GM12878 (cell line): ENCODE data around the gene LDB3. TPM values are rescaled to one million over a fixed set of nuclear protein-coding genes. Genes with fewer than 3 reads are reported as not detected.

ENCODE experiments used
- CEBPB ChIP-seq, 2 experiments: fragments of 150-350 bp in 1 of 2; IDR thresholded peaks; 2 replicates each; pipeline ENCODE4 v1.6.1; 2012 to 2014; ENCODE audit warnings: low read depth in 2 of 2, low read length in 2 of 2, borderline replicate concordance in 1 of 2, inconsistent platforms in 1 of 2
- CREM ChIP-seq: IDR thresholded peaks from 2 replicates; pipeline ENCODE4 v1.6.1; 2014; ENCODE audit warnings: antibody characterized with exemption, low read depth
- IKZF1 ChIP-seq: fragments of 450-650 bp; conservative IDR thresholded peaks from 2 replicates; pipeline ENCODE4 v1.6.1; 2017; ENCODE audit warnings: antibody characterized with exemption, mild to moderate bottlenecking
- IKZF2 ChIP-seq, 2 experiments: fragments of 450-650 bp; IDR thresholded peaks; 2 replicates each; pipeline ENCODE4 v1.6.1; 2017; ENCODE audit warnings: mild to moderate bottlenecking in 2 of 2, moderate library complexity in 2 of 2
- MEF2B ChIP-seq: fragments of 450-650 bp; IDR thresholded peaks from 2 replicates; pipeline ENCODE4 v1.6.1; 2018; ENCODE audit warnings: mild to moderate bottlenecking, moderate library complexity; ENCODE audit not compliant: partially characterized antibody, poor library complexity, severe bottlenecking
- MTA2 ChIP-seq: fragments of 450-650 bp; IDR thresholded peaks from 2 replicates; pipeline ENCODE4 v1.6.1; 2016; ENCODE audit warnings: low read depth, mild to moderate bottlenecking, moderate library complexity
- MTA3 ChIP-seq: IDR thresholded peaks from 2 replicates; pipeline ENCODE4 v1.6.1; 2012; ENCODE audit warnings: low read length, inconsistent platforms, borderline replicate concordance
- MYB ChIP-seq: fragments of 150-350 bp; IDR thresholded peaks from 2 replicates; pipeline ENCODE4 v1.6.1; 2014; ENCODE audit warnings: mild to moderate bottlenecking, low read depth, low read length, borderline replicate concordance
- NFIC ChIP-seq: IDR thresholded peaks from 2 replicates; pipeline ENCODE4 v1.6.1; 2012; ENCODE audit warnings: low read depth, mild to moderate bottlenecking, inconsistent platforms, low read length, moderate library complexity
- WRNIP1 ChIP-seq: IDR thresholded peaks from 2 replicates; pipeline ENCODE4 v1.6.1; 2011; ENCODE audit warnings: low read depth, low read length, improper control_type of control experiment, borderline replicate concordance
- ZBTB40 ChIP-seq: fragments of 450-650 bp; IDR thresholded peaks from 2 replicates; pipeline ENCODE4 v1.6.1; 2016; ENCODE audit warnings: mild to moderate bottlenecking, moderate library complexity, borderline replicate concordance
- polyA plus RNA-seq, 11 experiments: library from polyadenylated mRNA; depleted of rRNA in 4 of 11; unstranded in 6 of 11; stranded (reverse) in 5 of 11; fragments of >200 nt; fragmentation: Nextera tagmentation in 4 of 11; fragmentation: Illumina TruSeq in 1 of 11; extraction: Ambion mirVana in 4 of 11; extraction: Trizol in 1 of 11; gene quantifications; 1 replicate in 1 of 11; 2 replicates in 10 of 11; pipeline versions ENCODE4 v1.2.1 to v1.2.3, GENCODE V29; 2011 to 2016; ENCODE audit warnings: inconsistent platforms in 2 of 11, missing spikeins in 2 of 11, low read depth in 1 of 11
- total RNA-seq, 4 experiments: library from RNA; depleted of rRNA in 3 of 4; stranded (reverse); fragments of >200 nt in 3 of 4; fragmentation: Illumina TruSeq in 1 of 4; extraction: Trizol in 1 of 4; gene quantifications; 2 replicates each; pipeline versions ENCODE4 v1.2.1 to v1.2.3, GENCODE V29; 2013 to 2021

The LDB3 gene
- total and polyA plus RNA-seq, 10 of the 15 experiments (the other 5 are each of a cell fraction or from before 2014, with no cell fraction given), result 0.02 to 0.07 (median 0.04) TPM; not detected in 1

GRCh38 chr10:86782701-86783418, 114.5 kb downstream of the LDB3 start (continued):
- TF ChIP-seq ZBTB40 (no peak), MTA3 (peak; percentile 48; the same call in 1 of the 2 replicates), IKZF2 (IDR thresholded peaks at IDR 0.05) (peak; percentile 14 to 39; a peak in 3 of 4 replicates), IKZF1 (0 out of 2 replicates have a peak, but pooled peaks have one; percentile 17), MEF2B (peak; percentile 59), MTA2 (peak; percentile 46; the same call in 1 of the 2 replicates), NFIC (peak; percentile 88), MYB (no peak), CEBPB (IDR thresholded peaks at IDR 0.05; ENCODE audit: borderline replicate concordance in 1 of 2, low read depth in 2 of 2, low read length in 2 of 2) (no peak), CREM (peak; percentile 48), WRNIP1 (no peak)
- TF ChIP-seq, all 136 proteins: peak for 22
